Keratinocyte (primary cell): ENCODE results near the gene OR8A1. TPM values are rescaled to one million over a fixed set of nuclear protein-coding genes. Genes with fewer than 3 reads are reported as not detected.

Experiments used
- DNase-seq: peaks from one replicate; pipeline ENCODE4 v3.0.0-alpha.2; 2011; ENCODE audit warnings: low read depth, missing footprints, low spot score
- FAIRE-seq: peaks from 2 replicates; lab custom pipeline; 2011; peaks lifted over from hg19 to GRCh38; lab: Jason Lieb, UNC
- H2AFZ ChIP-seq: 2 replicates; pipeline ENCODE4 v1.6.0; 2012; ENCODE audit warnings: low read length, control low read depth, inconsistent platforms; ENCODE audit not compliant: control insufficient read depth
- H3K27ac ChIP-seq: 2 replicates; pipeline ENCODE4 v1.5.1; 2011; ENCODE audit warnings: low read length; ENCODE audit not compliant: control insufficient read depth, insufficient read depth
- H3K27me3 ChIP-seq: 3 replicates; pipeline ENCODE4 v1.6.0; 2011; ENCODE audit warnings: low read length; ENCODE audit not compliant: control insufficient read depth, insufficient read depth; ENCODE audit errors: extremely low read depth
- H3K36me3 ChIP-seq, 2 experiments: 2 replicates in 1 of 2; 3 replicates in 1 of 2; pipeline ENCODE4 v1.5.1; 2011; ENCODE audit warnings: low read length in 2 of 2, mild to moderate bottlenecking in 1 of 2; ENCODE audit not compliant: control insufficient read depth in 2 of 2, insufficient read depth in 2 of 2; ENCODE audit errors: extremely low read depth in 1 of 2
- H3K4me1 ChIP-seq: 3 replicates; pipeline ENCODE4 v1.5.1; 2011; ENCODE audit warnings: low read length; ENCODE audit not compliant: control insufficient read depth, insufficient read depth; ENCODE audit errors: extremely low read depth
- H3K4me2 ChIP-seq: 3 replicates; pipeline ENCODE4 v1.6.0; 2011; ENCODE audit warnings: low read depth, low read length; ENCODE audit not compliant: control insufficient read depth, insufficient read depth; ENCODE audit errors: extremely low read depth
- H3K4me3 ChIP-seq, 3 experiments: fragments of 200-600 bp in 1 of 3; sonication (generic) in 1 of 3; 2 replicates in 2 of 3; 3 replicates in 1 of 3; pipeline ENCODE4 v1.5.1; 2011 to 2016; ENCODE audit warnings: low read length in 3 of 3, mild to moderate bottlenecking in 3 of 3, control low read depth in 2 of 3, inconsistent platforms in 1 of 3, low read depth in 1 of 3, mixed read lengths in 1 of 3, mixed run types in 1 of 3, moderate library complexity in 1 of 3; ENCODE audit not compliant: control insufficient read depth in 2 of 3, insufficient read depth in 2 of 3; ENCODE audit errors: extremely low read depth in 1 of 3
- H3K79me2 ChIP-seq: 2 replicates; pipeline ENCODE4 v1.6.0; 2012; ENCODE audit warnings: low read length; ENCODE audit not compliant: control insufficient read depth, insufficient read depth
- H3K9ac ChIP-seq: 3 replicates; pipeline ENCODE4 v1.6.0; 2011; ENCODE audit warnings: low read length; ENCODE audit not compliant: control insufficient read depth, insufficient read depth; ENCODE audit errors: extremely low read depth
- H3K9me1 ChIP-seq: 3 replicates; pipeline ENCODE4 v1.6.0; 2011; ENCODE audit warnings: low read length; ENCODE audit not compliant: control insufficient read depth, insufficient read depth; ENCODE audit errors: extremely low read depth
- H3K9me3 ChIP-seq: 2 replicates; pipeline ENCODE4 v1.5.1; 2012; ENCODE audit warnings: low read depth, low read length; ENCODE audit not compliant: control insufficient read depth
- H4K20me1 ChIP-seq: 3 replicates; pipeline ENCODE4 v1.6.0; 2011; ENCODE audit warnings: low read length; ENCODE audit not compliant: control insufficient read depth, insufficient read depth; ENCODE audit errors: extremely low read depth
- CTCF ChIP-seq, 3 experiments: IDR thresholded peaks in 1 of 3; conservative IDR thresholded peaks in 1 of 3; optimal IDR thresholded peaks in 1 of 3; 2 replicates in 2 of 3; 3 replicates in 1 of 3; pipeline versions ENCODE3 to v1.5.1; 2011; ENCODE audit warnings: low read length in 3 of 3, mild to moderate bottlenecking in 3 of 3, moderate library complexity in 2 of 3, control low read depth in 1 of 3, inconsistent platforms in 1 of 3; ENCODE audit not compliant: insufficient read depth in 2 of 3; ENCODE audit errors: extremely low read depth in 1 of 3
- EZH2 ChIP-seq: IDR thresholded peaks from one replicate; pipeline ENCODE4 v1.6.1; 2012; ENCODE audit warnings: inconsistent platforms, mild to moderate bottlenecking, low read length, moderate library complexity
- dilution Hi-C: fragments of 300-500 bp; cut with MboI; formaldehyde crosslinking; loops from one replicate; pipeline ENCODE4 v1.7.0; 2020; ENCODE audit warnings: low sequenced_read_pairs; ENCODE audit not compliant: extremely low pct_ligation_motif_present
- polyA plus RNA-seq, 5 experiments: library from polyadenylated mRNA; depleted of rRNA in 3 of 5; stranded (reverse) in 3 of 5; stranded (forward) in 1 of 5; unstranded in 1 of 5; fragments of >200 nt; gene quantifications; 1 replicate in 1 of 5; 2 replicates in 3 of 5; 3 replicates in 1 of 5; pipeline versions ENCODE4 v1.2.1 to v1.2.3, GENCODE V29; 2011 to 2012; ENCODE audit warnings: missing spikeins in 2 of 5, low read depth in 1 of 5, low replicate concordance in 1 of 5

OR8A1 gene
- polyA plus RNA-seq, 1 donor (not counting 4 experiments of a cell fraction or from before 2014, with no cell fraction given), result not detected

GRCh38 chr11:124543145-124543544 lies 26.7 kb upstream of the OR8A1 start:
- Histone ChIP-seq H3K27ac (no peak overlapping the region), H3K4me3 (no peak overlapping the region), H3K4me2 (no peak overlapping the region), H3K9ac (no peak overlapping the region), H3K9me1 (no peaks in the 10 kb centered on the region), H3K9me3 (no peaks in the 10 kb centered on the region), H3K4me1 (no peaks in the 10 kb centered on the region), H3K36me3 (no peaks in the 10 kb centered on the region), H3K79me2 (no peaks in the 10 kb centered on the region), H4K20me1 (no peaks in the 10 kb centered on the region), H2AFZ (no peak overlapping the region), H3K27me3 (no peaks in the 10 kb centered on the region)
- DNase-seq (no peak), FAIRE-seq (no peak)
- dilution Hi-C loops, result no loop called here
- TF ChIP-seq CTCF (optimal IDR thresholded peaks at IDR 0.05 in 1 of 3, IDR thresholded peaks at IDR 0.05 in 1 of 3, conservative IDR thresholded peaks at IDR 0.05 in 1 of 3; ENCODE audit: extremely low read depth in 1 of 3, insufficient read depth in 2 of 3, low read length in 3 of 3) (no peak), EZH2 (no peak)

DNA sequence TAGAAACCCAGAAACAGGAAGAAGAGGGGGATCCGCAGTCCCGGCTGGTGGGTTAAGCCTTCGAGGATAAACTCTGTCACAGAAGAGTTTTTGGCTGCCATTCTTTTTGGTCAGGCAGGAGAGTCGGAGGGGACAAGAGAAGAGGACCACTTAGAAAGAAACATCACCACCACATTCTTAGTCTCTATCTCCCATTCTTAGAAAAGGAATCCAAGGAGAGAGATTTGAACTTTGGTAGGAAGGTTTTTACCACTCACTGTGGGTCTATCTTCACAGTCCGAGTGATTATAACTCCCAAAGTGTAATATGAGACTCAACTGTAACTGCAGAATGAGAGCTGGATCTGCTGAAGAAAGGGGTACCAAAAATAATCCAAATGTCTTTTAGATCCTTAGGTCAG lies 26.2 kb upstream of the OR8A1 start, which contains the start of gene OR8B12:
Gene OR8B12 (minus strand): TSS at position 101 of the 400 bp plus-strand sequence. CDS start 0 bp downstream, at position 101.
- no peaks in the 10 kb centered on the region for H4K20me1 ChIP-seq
- TF ChIP-seq EZH2, result no peak
- no peak for TF ChIP-seq CTCF (optimal IDR thresholded peaks at IDR 0.05 in 1 of 3, IDR thresholded peaks at IDR 0.05 in 1 of 3, conservative IDR thresholded peaks at IDR 0.05 in 1 of 3; ENCODE audit: extremely low read depth in 1 of 3, insufficient read depth in 2 of 3, low read length in 3 of 3)
- no peak within 1 kb of the TSS for H3K27ac ChIP-seq
- no peak within 1 kb of the TSS for H3K9ac ChIP-seq
- no peaks in the 10 kb centered on the region for H3K79me2 ChIP-seq
- no peaks in the 10 kb centered on the region for H3K9me1 ChIP-seq
- H3K36me3 ChIP-seq, result no peaks in the 10 kb centered on the region
- no peaks in the 10 kb centered on the region for H3K9me3 ChIP-seq
- no peak within 1 kb of the TSS for H3K4me3 ChIP-seq
- dilution Hi-C loops, result no loop called here
- H2AFZ ChIP-seq, result no peak within 1 kb of the TSS
- H3K27me3 ChIP-seq, result no peaks in the 10 kb centered on the region
- DNase-seq (no peak), FAIRE-seq (no peak)
- H3K4me1 ChIP-seq, result no peaks in the 10 kb centered on the region
- H3K4me2 ChIP-seq, result no peak within 1 kb of the TSS
